CD4-positive, CD25-positive, alpha-beta regulatory T cell (primary cell): Measurements from ENCODE around the gene MARCHF6. TPM values are rescaled to one million over a fixed set of nuclear protein-coding genes. Genes with fewer than 3 reads are reported as not detected.
"Not testable (repeated sequence)": the region's sequence is repeated elsewhere in the genome, so short reads cannot be mapped to it uniquely, and the experiment has no call there.

Source experiments
- ATAC-seq, 2 donors: fragments of 150-1000 bp; cut with Tn5 transposase; one replicate each; pipeline ENCODE4 v1.10.0; 2021; ENCODE audit warnings: low read depth in 2 of 2, moderate number of reproducible peaks in 2 of 2, moderate library complexity in 1 of 2
- DNase-seq, 3 donors: peaks; one replicate each; pipeline versions ENCODE4 v3.0.0 to v3.0.0-alpha.2; 2012 to 2022; ENCODE audit warnings: mixed read lengths in 1 of 3
- H3K27ac ChIP-seq: one replicate; pipeline ENCODE4 v1.7.0; 2013; ENCODE audit warnings: mild to moderate bottlenecking, low read length; ENCODE audit not compliant: insufficient read depth, poor library complexity, severe bottlenecking
- H3K27me3 ChIP-seq: one replicate; pipeline ENCODE4 v1.7.0; 2013; ENCODE audit warnings: low read length; ENCODE audit not compliant: control insufficient read depth, insufficient read depth
- H3K36me3 ChIP-seq: one replicate; pipeline ENCODE4 v1.7.0; 2013; ENCODE audit warnings: mild to moderate bottlenecking, low read length, moderate library complexity; ENCODE audit not compliant: control insufficient read depth, insufficient read depth
- H3K4me1 ChIP-seq: 2 replicates; pipeline ENCODE4 v1.7.0; 2013; ENCODE audit warnings: mild to moderate bottlenecking, low read length; ENCODE audit not compliant: insufficient read depth, control insufficient read depth, poor library complexity, severe bottlenecking
- H3K4me3 ChIP-seq: one replicate; pipeline ENCODE4 v1.7.0; 2013; ENCODE audit warnings: low read depth, mild to moderate bottlenecking, low read length, moderate library complexity
- H3K9me3 ChIP-seq, 2 experiments: 1 replicate in 1 of 2; 2 replicates in 1 of 2; pipeline ENCODE4 v1.7.0; 2013; ENCODE audit warnings: low read length in 2 of 2, mild to moderate bottlenecking in 1 of 2, moderate library complexity in 1 of 2; ENCODE audit not compliant: control insufficient read depth in 2 of 2
- H3K27ac Mint-ChIP-seq, 3 donors: one replicate each; pipeline ENCODE4 v1.8.0; 2020 to 2022; ENCODE audit warnings: mild to moderate bottlenecking in 3 of 3, mixed read lengths in 3 of 3, moderate library complexity in 2 of 3
- H3K27me3 Mint-ChIP-seq: one replicate; pipeline ENCODE4 v1.8.0; 2022; ENCODE audit warnings: mild to moderate bottlenecking, mixed read lengths
- H3K36me3 Mint-ChIP-seq: one replicate; pipeline ENCODE4 v1.8.0; 2020; ENCODE audit warnings: mixed read lengths
- H3K4me1 Mint-ChIP-seq, 4 donors: one replicate each; pipeline ENCODE4 v1.8.0; 2020 to 2022; ENCODE audit warnings: mixed read lengths in 4 of 4, mild to moderate bottlenecking in 1 of 4
- H3K4me3 Mint-ChIP-seq, 4 donors: one replicate each; pipeline ENCODE4 v1.8.0; 2020 to 2022; ENCODE audit warnings: mild to moderate bottlenecking in 4 of 4, mixed read lengths in 4 of 4, moderate library complexity in 3 of 4
- H3K9me3 Mint-ChIP-seq, 7 donors: one replicate each; pipeline ENCODE4 v1.8.0; 2020 to 2022; ENCODE audit warnings: mixed read lengths in 7 of 7, mild to moderate bottlenecking in 3 of 7, moderate library complexity in 2 of 7
- polyA plus RNA-seq, 4 donors: library from polyadenylated mRNA; unstranded; fragments of 300-500 nt; fragmentation: Illumina TruSeq; gene quantifications; one replicate each; pipeline ENCODE4 v1.2.3, GENCODE V29; 2021
- total RNA-seq: library from RNA; stranded (reverse); gene quantifications from one replicate; pipeline ENCODE4 v1.2.3, GENCODE V29; 2022

MARCHF6 gene
- total and polyA plus RNA-seq, 5 donors from 2014 or later: 34.9 to 188 (median 53.8) TPM

DNA sequence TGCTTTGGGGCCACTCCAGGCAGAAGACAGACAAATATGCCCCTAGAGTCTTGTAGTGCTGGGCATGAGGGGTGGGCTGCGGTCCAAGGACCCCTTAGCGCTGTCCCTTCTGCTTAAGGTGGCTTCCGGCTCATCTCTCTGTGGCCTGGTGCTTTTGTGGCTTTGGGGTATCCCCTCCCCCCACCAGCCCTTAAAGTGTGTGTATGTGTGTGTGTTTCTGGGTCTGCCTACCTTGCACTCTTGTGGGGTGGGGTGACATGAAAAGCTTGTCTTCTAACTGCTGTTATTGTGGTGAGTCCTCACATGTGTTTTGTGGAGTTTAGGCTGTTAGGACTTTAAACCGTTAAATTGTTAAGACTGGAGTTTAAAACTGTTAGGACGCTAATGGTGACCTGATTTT is 23.6 kb downstream of the MARCHF6 start:
- Mint-ChIP-seq H3K4me1 (peaks cover 25 to 66% (median 58%) of the 10 kb centered on the region in 4 donors), H3K36me3 (peaks cover 43% of the 10 kb centered on the region), H3K27me3 (no peaks in the 10 kb centered on the region), H3K27ac (peak overlapping the region in 1 of 3 donors; percentile 49), H3K4me3 (peak overlapping the region in 3 of 4 donors; percentile 2 to 42 (median 13)), H3K9me3 (no peaks in the 10 kb centered on the region)
- DNase-seq (peak in 1 of 3 donors; percentile 48), ATAC-seq (no peak)
- Histone ChIP-seq H3K4me3 (no peak overlapping the region), H3K36me3 (peaks cover 24% of the 10 kb centered on the region), H3K9me3 (no peaks in the 10 kb centered on the region), H3K4me1 (peaks cover 25% of the 10 kb centered on the region), H3K27ac (no peak overlapping the region), H3K27me3 (no peaks in the 10 kb centered on the region)

DNA sequence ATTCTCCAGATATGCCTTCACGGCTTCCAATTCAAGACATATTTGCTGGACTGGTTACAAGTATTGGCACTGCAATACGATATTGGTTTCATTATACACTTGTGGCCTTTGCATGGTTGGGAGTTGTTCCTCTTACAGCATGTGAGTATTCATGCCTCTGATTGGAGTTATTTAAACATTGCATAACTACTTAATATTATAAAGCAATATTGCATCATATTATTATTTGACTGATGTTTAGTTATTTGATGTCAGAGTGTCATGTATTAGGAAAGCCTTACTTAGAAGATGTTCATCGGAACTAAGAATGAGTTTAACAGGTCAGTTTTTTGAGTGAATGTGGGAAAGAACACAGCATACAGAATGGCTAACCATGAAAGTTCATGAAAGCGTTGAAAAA is 28.3 kb downstream of the MARCHF6 start:
- H3K9me3 ChIP-seq: no peaks in the 10 kb centered on the region
- peaks cover 54% of the 10 kb centered on the region for H3K36me3 ChIP-seq
- peaks cover 5% of the 10 kb centered on the region for H3K4me1 ChIP-seq
- no peak for DNase-seq
- no peak overlapping the region for H3K4me3 Mint-ChIP-seq
- no peaks in the 10 kb centered on the region for H3K27me3 Mint-ChIP-seq
- no peak overlapping the region for H3K4me3 ChIP-seq
- H3K4me1 Mint-ChIP-seq: peaks cover 20 to 40% (median 30%) of the 10 kb centered on the region in 4 donors
- H3K27ac Mint-ChIP-seq: no peak overlapping the region
- peaks cover 50% of the 10 kb centered on the region for H3K36me3 Mint-ChIP-seq
- no peaks in the 10 kb centered on the region for H3K9me3 Mint-ChIP-seq
- no peaks in the 10 kb centered on the region for H3K27me3 ChIP-seq
- H3K27ac ChIP-seq: no peak overlapping the region
- ATAC-seq: no peak

DNA sequence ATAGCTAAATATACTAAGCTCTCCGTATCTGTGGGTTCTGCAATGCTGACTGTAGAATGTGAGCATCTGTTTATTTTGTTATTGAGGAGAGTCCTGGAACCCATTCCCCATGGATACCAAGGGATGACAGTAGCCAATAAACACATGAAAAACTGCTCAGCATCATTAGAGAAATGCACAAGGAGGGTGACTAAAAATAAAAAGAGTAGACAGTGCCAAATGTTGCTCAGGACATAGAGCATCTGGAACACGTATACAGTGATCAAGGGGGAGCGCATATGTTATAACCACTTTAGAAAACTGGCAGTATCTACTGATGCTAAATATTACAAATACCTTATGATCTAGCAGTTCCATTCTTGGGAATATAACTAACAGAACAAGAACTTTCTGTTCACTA is 31.0 kb downstream of the MARCHF6 start:
- peak overlapping the region in 1 of 4 donors; percentile 22 for H3K4me3 Mint-ChIP-seq
- DNase-seq (no peak), ATAC-seq (no peak)
- H3K27ac ChIP-seq: no peak overlapping the region
- peaks cover 43% of the 10 kb centered on the region for H3K36me3 Mint-ChIP-seq
- peaks cover 10 to 27% (median 15%) of the 10 kb centered on the region in 4 donors for H3K4me1 Mint-ChIP-seq
- no peaks in the 10 kb centered on the region for H3K9me3 Mint-ChIP-seq
- H3K27me3 Mint-ChIP-seq: no peaks in the 10 kb centered on the region
- H3K4me1 ChIP-seq: no peaks in the 10 kb centered on the region
- no peak overlapping the region for H3K4me3 ChIP-seq
- no peak overlapping the region for H3K27ac Mint-ChIP-seq
- peaks cover 61% of the 10 kb centered on the region for H3K36me3 ChIP-seq
- H3K27me3 ChIP-seq: no peaks in the 10 kb centered on the region
- no peaks in the 10 kb centered on the region for H3K9me3 ChIP-seq

DNA sequence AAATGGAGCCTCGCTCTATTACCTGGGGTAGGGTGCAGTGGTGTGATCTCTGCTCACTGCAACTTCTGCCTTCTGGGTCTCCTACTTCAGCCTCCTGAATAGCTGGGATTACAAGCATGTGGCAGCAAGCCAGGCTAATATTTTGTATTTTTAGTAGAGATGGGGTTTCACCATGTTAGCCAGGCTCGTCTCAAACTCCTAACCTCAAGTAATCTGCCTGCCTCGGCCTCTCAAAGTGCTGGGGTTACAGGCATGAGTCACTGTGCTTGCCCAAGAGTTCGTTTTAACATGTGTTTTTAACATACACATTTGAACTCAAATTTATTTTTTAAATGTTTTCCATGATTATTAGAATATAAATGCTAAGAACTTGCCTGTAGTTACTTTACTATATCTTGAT is 34.2 kb downstream of the MARCHF6 start:
- ATAC-seq (no peak), DNase-seq (no peak)
- peaks cover 69% of the 10 kb centered on the region for H3K36me3 ChIP-seq
- no peaks in the 10 kb centered on the region for H3K4me1 ChIP-seq
- no peaks in the 10 kb centered on the region for H3K27me3 ChIP-seq
- H3K27ac ChIP-seq: no peak overlapping the region
- Mint-ChIP-seq H3K9me3 (no peaks in the 10 kb centered on the region), H3K36me3 (peaks cover 46% of the 10 kb centered on the region), H3K4me1 (peaks cover 2 to 19% (median 12%) of the 10 kb centered on the region in 4 donors), H3K27me3 (no peaks in the 10 kb centered on the region), H3K4me3 (peak overlapping the region in 1 of 4 donors; percentile 58), H3K27ac (no peak overlapping the region)
- no peak overlapping the region for H3K4me3 ChIP-seq
- no peaks in the 10 kb centered on the region for H3K9me3 ChIP-seq

DNA sequence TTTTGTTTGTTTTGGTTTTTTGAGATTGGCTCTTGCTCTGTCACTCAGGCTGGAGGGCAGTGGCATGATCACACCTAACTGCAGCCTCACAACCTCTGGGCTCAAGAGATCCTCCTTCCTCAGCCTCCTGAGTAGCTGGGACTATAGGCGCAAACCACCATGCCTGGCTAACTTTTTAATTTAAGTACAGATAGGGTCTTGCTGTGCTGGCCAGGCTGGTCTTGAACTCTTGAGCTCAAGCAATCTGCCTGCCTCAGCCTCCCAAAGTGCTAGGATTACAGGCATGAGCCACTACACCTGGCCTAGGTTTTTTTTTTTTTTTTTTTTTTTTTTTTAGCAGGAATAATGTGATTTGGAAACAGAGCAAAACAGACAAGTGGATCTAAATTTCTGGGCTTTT is 37.6 kb downstream of the MARCHF6 start:
- Mint-ChIP-seq H3K9me3 (no peaks in the 10 kb centered on the region), H3K4me3 (peak overlapping the region in 1 of 4 donors; percentile 27), H3K27me3 (no peaks in the 10 kb centered on the region), H3K4me1 (peaks cover 1 to 8% (median 6%) of the 10 kb centered on the region in 4 donors), H3K36me3 (peaks cover 34% of the 10 kb centered on the region), H3K27ac (no peak overlapping the region)
- no peaks in the 10 kb centered on the region for H3K9me3 ChIP-seq
- DNase-seq: no peak
- H3K36me3 ChIP-seq: peaks cover 78% of the 10 kb centered on the region
- no peak overlapping the region for H3K27ac ChIP-seq
- H3K4me3 ChIP-seq: no peak overlapping the region
- H3K27me3 ChIP-seq: no peaks in the 10 kb centered on the region
- no peaks in the 10 kb centered on the region for H3K4me1 ChIP-seq
- ATAC-seq: no peak

DNA sequence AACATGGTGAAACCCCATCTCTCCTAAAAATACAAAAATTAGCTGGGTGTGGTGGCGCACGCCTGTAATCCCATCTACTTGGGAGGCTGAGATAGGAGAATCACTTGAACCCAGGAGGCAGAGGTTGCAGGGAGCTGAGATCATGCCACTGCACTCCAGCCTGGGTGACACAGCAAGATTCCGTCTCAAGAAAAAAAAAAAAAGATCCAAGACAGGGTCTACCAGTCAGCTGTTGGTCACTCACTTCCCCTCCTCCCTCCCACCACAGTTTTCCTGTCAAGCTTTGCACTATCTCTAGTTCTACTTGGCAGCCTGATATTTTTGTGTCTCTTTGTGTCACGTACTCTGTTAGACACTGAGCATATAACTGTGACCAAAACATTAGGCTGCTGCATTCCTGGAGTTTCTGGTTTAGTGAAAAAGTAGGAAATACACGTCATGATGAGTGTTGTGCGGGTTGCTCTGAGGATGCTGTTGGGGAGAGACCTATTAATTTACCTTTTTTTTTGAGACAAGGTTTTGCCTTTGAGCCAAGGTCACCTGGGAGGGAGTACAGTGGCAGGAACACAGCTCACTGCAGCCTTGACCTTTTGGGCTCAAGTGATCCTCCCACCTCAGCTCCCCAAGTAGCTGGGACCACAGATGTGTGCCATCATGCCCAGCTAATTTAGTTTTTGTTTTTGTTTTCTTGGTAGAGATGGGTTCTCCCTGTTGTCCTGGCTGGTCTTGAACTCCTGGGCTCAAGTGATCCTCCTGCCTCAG is 39.3 kb downstream of the MARCHF6 start:
- not testable (repeated sequence) for H3K27me3 ChIP-seq, H3K4me3 Mint-ChIP-seq, H3K9me3 ChIP-seq, H3K27me3 Mint-ChIP-seq, H3K27ac ChIP-seq, H3K4me3 ChIP-seq, DNase-seq, H3K4me1 ChIP-seq, ATAC-seq, H3K9me3 Mint-ChIP-seq
- Mint-ChIP-seq H3K27ac (peak overlapping the region in 1 of 3 donors; percentile 32), H3K36me3 (peaks cover 42% of the 10 kb centered on the region), H3K4me1 (peaks cover 4 to 15% (median 12%) of the 10 kb centered on the region in 4 donors)
- H3K36me3 ChIP-seq: peaks cover 79% of the 10 kb centered on the region

DNA sequence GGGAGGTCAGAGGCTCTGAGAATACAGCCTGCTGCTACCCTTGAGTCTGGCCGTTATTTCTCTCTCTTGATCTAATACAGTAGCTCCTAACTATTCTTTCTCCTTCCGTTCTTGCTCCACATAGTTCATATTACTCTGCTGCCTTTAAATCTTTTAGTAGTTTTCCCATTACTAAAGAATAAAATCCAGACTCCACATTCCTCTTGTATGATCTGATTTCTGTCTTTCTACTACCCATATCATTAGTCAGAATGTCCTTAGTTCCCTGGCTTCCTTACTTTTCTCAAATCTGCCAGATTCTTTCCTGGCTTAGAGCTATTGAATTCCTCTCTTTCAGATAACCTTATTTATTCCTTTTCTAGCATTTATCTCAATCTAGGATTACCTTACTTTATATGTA is 40.0 kb downstream of the MARCHF6 start:
- Histone ChIP-seq H3K27ac (no peak overlapping the region), H3K27me3 (no peaks in the 10 kb centered on the region), H3K4me3 (no peak overlapping the region), H3K9me3 (no peaks in the 10 kb centered on the region), H3K36me3 (peaks cover 83% of the 10 kb centered on the region), H3K4me1 (no peaks in the 10 kb centered on the region)
- DNase-seq (no peak), ATAC-seq (no peak)
- Mint-ChIP-seq H3K27ac (no peak overlapping the region), H3K4me3 (no peak overlapping the region), H3K9me3 (no peaks in the 10 kb centered on the region), H3K4me1 (peaks cover 4 to 14% (median 11%) of the 10 kb centered on the region in 4 donors), H3K27me3 (no peaks in the 10 kb centered on the region), H3K36me3 (peaks cover 44% of the 10 kb centered on the region)

DNA sequence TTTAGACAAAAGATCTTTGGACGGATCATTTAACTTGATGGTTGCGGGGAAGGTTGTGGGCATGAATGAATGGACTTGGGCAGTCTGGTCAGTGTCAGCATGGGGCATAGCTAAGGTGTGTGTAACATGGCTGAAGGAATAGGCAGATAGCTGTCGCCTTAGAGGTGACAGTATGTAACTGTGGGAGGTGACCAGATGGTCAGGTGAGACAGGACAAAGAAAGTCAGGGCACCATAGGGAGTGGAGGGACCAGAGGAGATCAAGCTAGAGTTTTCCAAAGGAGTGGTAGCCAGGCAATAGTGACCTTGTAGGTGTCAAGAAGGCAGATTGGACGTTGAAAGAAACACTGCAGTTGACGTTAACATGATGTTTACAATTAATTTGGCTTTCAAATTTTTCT is 43.1 kb downstream of the MARCHF6 start:
- Mint-ChIP-seq H3K27me3 (no peaks in the 10 kb centered on the region), H3K36me3 (peaks cover 38% of the 10 kb centered on the region), H3K9me3 (no peaks in the 10 kb centered on the region), H3K4me3 (no peak overlapping the region), H3K4me1 (peaks cover 8 to 20% (median 15%) of the 10 kb centered on the region in 4 donors), H3K27ac (peak overlapping the region in 2 of 3 donors; percentile 4 to 68)
- ATAC-seq (no peak), DNase-seq (no peak)
- H3K4me1 ChIP-seq: no peaks in the 10 kb centered on the region
- H3K4me3 ChIP-seq: no peak overlapping the region
- H3K36me3 ChIP-seq: peaks cover 80% of the 10 kb centered on the region
- no peaks in the 10 kb centered on the region for H3K27me3 ChIP-seq
- H3K9me3 ChIP-seq: no peaks in the 10 kb centered on the region
- H3K27ac ChIP-seq: no peak overlapping the region
